ENCODE results near the gene AMT. TPM values are rescaled to one million over a fixed set of nuclear protein-coding genes. Genes with fewer than 3 reads are reported as not detected.
A peak's percentile ranks its signal among the peaks of the same experiment; 100 is the strongest.

The AMT gene
- total RNA-seq, 1 donor = 1.1 TPM

GRCh38 chr3:49383387-49383786 lies 38.9 kb downstream of the AMT start:
- no peak overlapping the region for H3K4me2 ChIP-seq (ENCODE audit: insufficient read depth, low read length)
- H3K27me3 ChIP-seq (ENCODE audit: insufficient read depth, low read length) = no peaks in the 10 kb centered on the region
- H3K79me2 ChIP-seq (ENCODE audit: insufficient read depth, low read length) = peaks cover 97% of the 10 kb centered on the region
- no peaks in the 10 kb centered on the region for H3K9me3 ChIP-seq (ENCODE audit: low read depth, low read length)
- no peak for DNase-seq (ENCODE audit: insufficient read length, low spot score, missing footprints)
- peaks cover 26% of the 10 kb centered on the region for H3K4me1 ChIP-seq (ENCODE audit: insufficient read depth, low read length)
- H3K27ac ChIP-seq (ENCODE audit: low read depth, low read length) = no peak overlapping the region
- H2AFZ ChIP-seq (ENCODE audit: low read length) = no peak overlapping the region
- H4K20me1 ChIP-seq (ENCODE audit: insufficient read depth, low read length) = peaks cover 68% of the 10 kb centered on the region
- no peak overlapping the region for H3K4me3 ChIP-seq (ENCODE audit: insufficient read depth, low read length)
- TF ChIP-seq CTCF (IDR thresholded peaks at IDR 0.05; ENCODE audit: extremely low read depth, low read depth, low read length) = no peak
- peaks cover 3% of the 10 kb centered on the region for H3K36me3 ChIP-seq (ENCODE audit: insufficient read depth, low read length)

- no peak for TF ChIP-seq CTCF (IDR thresholded peaks at IDR 0.05; ENCODE audit: extremely low read depth, low read depth, low read length)
- no peaks in the 10 kb centered on the region for H3K9me3 ChIP-seq (ENCODE audit: low read depth, low read length)
- no peak for DNase-seq (ENCODE audit: insufficient read length, low spot score, missing footprints)
- peaks cover 20% of the 10 kb centered on the region for H3K4me1 ChIP-seq (ENCODE audit: insufficient read depth, low read length)
- H4K20me1 ChIP-seq (ENCODE audit: insufficient read depth, low read length) = peaks cover 64% of the 10 kb centered on the region
- H2AFZ ChIP-seq (ENCODE audit: low read length) = no peak overlapping the region
- H3K36me3 ChIP-seq (ENCODE audit: insufficient read depth, low read length) = peaks cover 26% of the 10 kb centered on the region
- no peak overlapping the region for H3K4me3 ChIP-seq (ENCODE audit: insufficient read depth, low read length)
- H3K4me2 ChIP-seq (ENCODE audit: insufficient read depth, low read length) = peak overlapping the region; percentile 44
- H3K27me3 ChIP-seq (ENCODE audit: insufficient read depth, low read length) = no peaks in the 10 kb centered on the region
- peak overlapping the region; percentile 81 for H3K27ac ChIP-seq (ENCODE audit: low read depth, low read length)
- peaks cover 96% of the 10 kb centered on the region for H3K79me2 ChIP-seq (ENCODE audit: insufficient read depth, low read length)
Observed at GRCh38 chr3:49378249-49378895, 43.9 kb downstream of the AMT start.

GRCh38 chr3:49377483-49377882 lies 44.8 kb downstream of the AMT start:
- no peaks in the 10 kb centered on the region for H3K27me3 ChIP-seq (ENCODE audit: insufficient read depth, low read length)
- DNase-seq (ENCODE audit: insufficient read length, low spot score, missing footprints) = no peak
- peaks cover 35% of the 10 kb centered on the region for H3K36me3 ChIP-seq (ENCODE audit: insufficient read depth, low read length)
- no peaks in the 10 kb centered on the region for H3K9me3 ChIP-seq (ENCODE audit: low read depth, low read length)
- TF ChIP-seq CTCF (IDR thresholded peaks at IDR 0.05; ENCODE audit: extremely low read depth, low read depth, low read length) = no peak
- H3K79me2 ChIP-seq (ENCODE audit: insufficient read depth, low read length) = peaks cover 96% of the 10 kb centered on the region
- H4K20me1 ChIP-seq (ENCODE audit: insufficient read depth, low read length) = peaks cover 62% of the 10 kb centered on the region
- peak overlapping the region; percentile 76 for H3K27ac ChIP-seq (ENCODE audit: low read depth, low read length)
- peaks cover 20% of the 10 kb centered on the region for H3K4me1 ChIP-seq (ENCODE audit: insufficient read depth, low read length)
- no peak overlapping the region for H3K4me3 ChIP-seq (ENCODE audit: insufficient read depth, low read length)
- peak overlapping the region; percentile 3 for H3K4me2 ChIP-seq (ENCODE audit: insufficient read depth, low read length)
- H2AFZ ChIP-seq (ENCODE audit: low read length) = no peak overlapping the region

GRCh38 chr3:49371946-49372345 lies 50.3 kb downstream of the AMT start:
- no peak overlapping the region for H3K4me3 ChIP-seq (ENCODE audit: insufficient read depth, low read length)
- no peak for DNase-seq (ENCODE audit: insufficient read length, low spot score, missing footprints)
- no peak overlapping the region for H2AFZ ChIP-seq (ENCODE audit: low read length)
- peaks cover 97% of the 10 kb centered on the region for H3K79me2 ChIP-seq (ENCODE audit: insufficient read depth, low read length)
- H3K27me3 ChIP-seq (ENCODE audit: insufficient read depth, low read length) = no peaks in the 10 kb centered on the region
- no peak for TF ChIP-seq CTCF (IDR thresholded peaks at IDR 0.05; ENCODE audit: extremely low read depth, low read depth, low read length)
- no peaks in the 10 kb centered on the region for H3K9me3 ChIP-seq (ENCODE audit: low read depth, low read length)
- peaks cover 69% of the 10 kb centered on the region for H3K36me3 ChIP-seq (ENCODE audit: insufficient read depth, low read length)
- no peaks in the 10 kb centered on the region for H3K4me1 ChIP-seq (ENCODE audit: insufficient read depth, low read length)
- no peak overlapping the region for H3K27ac ChIP-seq (ENCODE audit: low read depth, low read length)
- H3K4me2 ChIP-seq (ENCODE audit: insufficient read depth, low read length) = no peak overlapping the region
- peaks cover 46% of the 10 kb centered on the region for H4K20me1 ChIP-seq (ENCODE audit: insufficient read depth, low read length)

Measured in osteoblast (primary cell).